GM23338 (cell line): Measurements from ENCODE around the gene DCAF4.

Experiments
- CREB1 ChIP-seq: fragments of 250-450 bp; sonication (Bioruptor Pico); IDR thresholded peaks from 2 replicates; pipeline ENCODE4 v1.5.0; 2020; ENCODE audit warnings: low read depth, mild to moderate bottlenecking, moderate library complexity
- CTCF ChIP-seq, 2 experiments: fragments of 200-600 bp in 1 of 2; sonication (generic) in 1 of 2; conservative IDR thresholded peaks; 2 replicates each; pipeline versions ENCODE4 v1.5.1 to v1.6.1; 2016 to 2017; ENCODE audit warnings: antibody characterized with exemption in 2 of 2, low read depth in 2 of 2, mild to moderate bottlenecking in 2 of 2, moderate library complexity in 1 of 2
- EZH2 ChIP-seq: fragments of 200-600 bp; sonication (generic); IDR thresholded peaks from one replicate; pipeline ENCODE4 v1.8.0; 2017; ENCODE audit warnings: antibody characterized with exemption, mild to moderate bottlenecking, low read depth; ENCODE audit not compliant: unreplicated experiment
- EZH2phosphoT487 ChIP-seq: fragments of 200-600 bp; sonication (generic); IDR thresholded peaks from one replicate; pipeline ENCODE4 v1.8.1; 2018; ENCODE audit warnings: antibody characterized with exemption; ENCODE audit not compliant: unreplicated experiment
- NANOG ChIP-seq: IDR thresholded peaks from 2 replicates; pipeline ENCODE4 v1.6.1; 2016; ENCODE audit warnings: antibody characterized with exemption, borderline replicate concordance
- POLR2AphosphoS5 ChIP-seq: IDR thresholded peaks from 2 replicates; pipeline ENCODE4 v1.6.1; 2016; ENCODE audit warnings: antibody characterized with exemption, low read depth
- REST ChIP-seq: IDR thresholded peaks from one replicate; pipeline ENCODE4 v1.6.1; 2018; ENCODE audit warnings: antibody characterized with exemption; ENCODE audit not compliant: unreplicated experiment
- STAT1 ChIP-seq: IDR thresholded peaks from one replicate; pipeline ENCODE4 v1.6.1; 2016; ENCODE audit warnings: antibody characterized with exemption; ENCODE audit not compliant: unreplicated experiment
- ZNF462 ChIP-seq: fragments of 250-450 bp; sonication (Bioruptor Pico); IDR thresholded peaks from 2 replicates; pipeline ENCODE4 v1.5.0; 2020; ENCODE audit warnings: mild to moderate bottlenecking, moderate library complexity

- peak; percentile 18 to 60; a peak in 2 of 4 replicates for TF ChIP-seq CTCF (conservative IDR thresholded peaks at IDR 0.05; ENCODE audit: low read depth in 2 of 2)
- TF ChIP-seq REST: no peak
- TF ChIP-seq POLR2AphosphoS5: no peak
- TF ChIP-seq CREB1 (CRISPR knock-in tag): no peak
- no peak for TF ChIP-seq EZH2
- TF ChIP-seq STAT1: no peak
- no peak for TF ChIP-seq EZH2phosphoT487
- no peak for TF ChIP-seq ZNF462
- TF ChIP-seq NANOG: no peak
Observed at GRCh38 chr14:72942934-72943333, 16.7 kb downstream of the DCAF4 start.
